ENCODE results near the gene MAP1LC3B2. TPM values are rescaled to one million over a fixed set of nuclear protein-coding genes. Genes with fewer than 3 reads are reported as not detected.

MAP1LC3B2 gene
- total and polyA plus RNA-seq, 2 of the 13 experiments (the other 11 are each of a cell fraction or from before 2014, with no cell fraction given): 0.60 to 2.2 TPM

GRCh38 chr12:116624516-116624915 lies 65.3 kb downstream of the MAP1LC3B2 start:
- H3K4me1 ChIP-seq (ENCODE audit: insufficient read depth, low read length): peaks cover 25% of the 10 kb centered on the region
- ATAC-seq (no peak), DNase-seq (ENCODE audit: low spot score) (no peak), FAIRE-seq (no peak)
- 0 out of 2 replicates have a peak, but pooled peaks cover 7% of the 10 kb centered on the region for H3K9me3 ChIP-seq (ENCODE audit: low read length)
- H3K27ac ChIP-seq (ENCODE audit: extremely low read length, insufficient read depth, low read length): no peak overlapping the region
- intact Hi-C loops (cut with micrococcal nuclease; ENCODE audit: unreplicated experiment) (no loop called here), in situ Hi-C loops (cut with HindIII; ENCODE audit: extremely low pct_ligation_motif_present, low pct_unique_long_range_greater_than_20kb) (no loop called here)
- no TSS peak for BruUV-seq (replicated peaks)
- no peaks in the 10 kb centered on the region; the same call in 1 of the 2 replicates for H4K20me1 ChIP-seq (ENCODE audit: insufficient read depth, low read length)
- POLR2A ChIA-PET: interaction anchor here (0.6 kb wide), 1 partner anchor 83 kb away, joined by 3 read pairs; no protein-coding TSS in a partner anchor
- H3K36me3 ChIP-seq (replicated peaks in 1 of 2; ENCODE audit: control insufficient read depth in 1 of 2, insufficient read depth in 2 of 2, low read length in 2 of 2): no peaks in the 10 kb centered on the region
- no peak overlapping the region for H3K4me3 ChIP-seq (replicated peaks in 1 of 3; ENCODE audit: insufficient read depth in 1 of 3, low read depth in 2 of 3, low read length in 3 of 3)
- CTCF ChIA-PET (ENCODE audit: low intra/inter-chr PET ratio, low total read pairs): no interaction called here
- H2AFZ ChIP-seq (ENCODE audit: low read length): no peak overlapping the region
- H3K4me2 ChIP-seq (ENCODE audit: low read depth, low read length): no peak overlapping the region
- H3K79me2 ChIP-seq (ENCODE audit: insufficient read depth, low read length): no peaks in the 10 kb centered on the region
- no peak overlapping the region for H3K9ac ChIP-seq (ENCODE audit: insufficient read depth, low read depth, low read length)
- WGBS (ENCODE audit: low lambda C conversion rate): 50% methylated on average over 6 of the region's 8 CpGs
- H3K27me3 ChIP-seq (ENCODE audit: control insufficient read depth in 1 of 2, insufficient read depth in 2 of 2, low read length in 2 of 2): peaks cover 1 to 16% of the 10 kb centered on the region in 2 experiments; a peak in 2 of 5 replicates
- TF ChIP-seq TFDP1 (CRISPR knock-in tag; IDR thresholded peaks at IDR 0.05; ENCODE audit: borderline replicate concordance) (no peak), FOXP4 (CRISPR knock-in tag; IDR thresholded peaks at IDR 0.05) (no peak), BCL6 (CRISPR knock-in tag; IDR thresholded peaks at IDR 0.05) (no peak), ZSCAN30 (CRISPR knock-in tag; IDR thresholded peaks at IDR 0.05) (no peak), ZNF24 (IDR thresholded peaks at IDR 0.05) (no peak), BHLHE40 (IDR thresholded peaks at IDR 0.05; ENCODE audit: low read length) (no peak), IKZF1 (IDR thresholded peaks at IDR 0.05) (no peak), SAP130 (CRISPR knock-in tag; IDR thresholded peaks at IDR 0.05; ENCODE audit: low read depth) (no peak)
